H9 (cell line): ENCODE measurements around the gene ITPK1. TPM values are rescaled to one million over a fixed set of nuclear protein-coding genes. Genes with fewer than 3 reads are reported as not detected.

Experiments used
- DNase-seq: peaks from one replicate; pipeline ENCODE4 v3.0.0-alpha.2; 2017
- H2AFZ ChIP-seq: one replicate; pipeline ENCODE4 v1.6.1; 2013; ENCODE audit warnings: mild to moderate bottlenecking, low read length, control low read depth, moderate library complexity
- H2AK5ac ChIP-seq: 2 replicates; pipeline ENCODE4 v1.6.1; 2013; ENCODE audit warnings: low read length, control low read depth, mixed read lengths; ENCODE audit not compliant: insufficient read length
- H2BK120ac ChIP-seq: one replicate; pipeline ENCODE4 v1.6.1; 2013; ENCODE audit warnings: low read depth, mild to moderate bottlenecking, low read length, control low read depth, inconsistent platforms; ENCODE audit not compliant: poor library complexity, severe bottlenecking
- H2BK12ac ChIP-seq: 2 replicates; pipeline ENCODE4 v1.6.1; 2013; ENCODE audit warnings: low read length, control low read depth, mixed read lengths, low read depth; ENCODE audit not compliant: insufficient read length
- H2BK15ac ChIP-seq: 2 replicates; pipeline ENCODE4 v1.6.1; 2013; ENCODE audit warnings: low read depth, low read length, control low read depth
- H2BK20ac ChIP-seq: one replicate; pipeline ENCODE4 v1.6.1; 2013; ENCODE audit warnings: low read depth, mild to moderate bottlenecking, low read length, control low read depth, inconsistent platforms; ENCODE audit not compliant: poor library complexity, severe bottlenecking
- H2BK5ac ChIP-seq: 2 replicates; pipeline ENCODE4 v1.6.1; 2013; ENCODE audit warnings: low read length, control low read depth, mixed read lengths; ENCODE audit not compliant: insufficient read length
- H3K14ac ChIP-seq: 2 replicates; pipeline ENCODE4 v1.6.1; 2013; ENCODE audit warnings: low read length, control low read depth; ENCODE audit not compliant: insufficient read depth
- H3K18ac ChIP-seq: 2 replicates; pipeline ENCODE4 v1.6.1; 2013; ENCODE audit warnings: low read depth, mild to moderate bottlenecking, mixed read lengths, low read length, control low read depth; ENCODE audit not compliant: insufficient read length
- H3K23ac ChIP-seq: 2 replicates; pipeline ENCODE4 v1.6.1; 2013; ENCODE audit warnings: low read length, control low read depth, mixed read lengths, low read depth; ENCODE audit not compliant: insufficient read length
- H3K23me2 ChIP-seq: 2 replicates; pipeline ENCODE4 v1.6.1; 2013; ENCODE audit warnings: low read depth, mild to moderate bottlenecking, mixed read lengths, low read length, control low read depth; ENCODE audit not compliant: insufficient read length, poor library complexity, severe bottlenecking
- H3K27ac ChIP-seq: 2 replicates; pipeline ENCODE4 v1.5.1; 2013; ENCODE audit warnings: low read length, control low read depth, mixed read lengths, low read depth; ENCODE audit not compliant: insufficient read length
- H3K27me3 ChIP-seq: 2 replicates; pipeline ENCODE4 v1.6.1; 2013; ENCODE audit warnings: low read length, control low read depth, inconsistent platforms; ENCODE audit not compliant: insufficient read depth
- H3K4ac ChIP-seq: 2 replicates; pipeline ENCODE4 v1.6.1; 2013; ENCODE audit warnings: low read depth, mild to moderate bottlenecking, control low read depth, inconsistent platforms, low read length, moderate library complexity
- H3K4me1 ChIP-seq: 2 replicates; pipeline ENCODE4 v1.6.1; 2013; ENCODE audit warnings: low read length, control low read depth, inconsistent platforms; ENCODE audit not compliant: insufficient read depth
- H3K4me2 ChIP-seq: 2 replicates; pipeline ENCODE4 v1.6.1; 2013; ENCODE audit warnings: low read length, control low read depth, mixed read lengths; ENCODE audit not compliant: insufficient read length, insufficient read depth
- H3K56ac ChIP-seq: 2 replicates; pipeline ENCODE4 v1.6.1; 2013; ENCODE audit warnings: low read depth, mild to moderate bottlenecking, mixed read lengths, low read length, control low read depth; ENCODE audit not compliant: insufficient read length
- H3K79me1 ChIP-seq: 2 replicates; pipeline ENCODE4 v1.6.1; 2013; ENCODE audit warnings: low read depth, mild to moderate bottlenecking, moderate library complexity, low read length, control low read depth, inconsistent platforms; ENCODE audit not compliant: insufficient read depth, poor library complexity, severe bottlenecking
- H3K79me2 ChIP-seq: 2 replicates; pipeline ENCODE4 v1.6.1; 2013; ENCODE audit warnings: low read length, control low read depth, inconsistent platforms; ENCODE audit not compliant: insufficient read depth
- H3K9ac ChIP-seq: 2 replicates; pipeline ENCODE4 v1.6.1; 2013; ENCODE audit warnings: low read length, control low read depth, mixed read lengths; ENCODE audit not compliant: insufficient read length; ENCODE audit errors: extremely low read depth
- H3K9me3 ChIP-seq: one replicate; pipeline ENCODE4 v1.6.1; 2013; ENCODE audit warnings: low read depth, low read length, inconsistent platforms; ENCODE audit not compliant: control insufficient read depth
- H3T11ph ChIP-seq: one replicate; pipeline ENCODE4 v1.6.1; 2013; ENCODE audit warnings: mild to moderate bottlenecking, low read length, control low read depth, inconsistent platforms
- H4K20me1 ChIP-seq: one replicate; pipeline ENCODE4 v1.6.1; 2013; ENCODE audit not compliant: control insufficient read depth, insufficient read length, insufficient read depth
- H4K5ac ChIP-seq: 2 replicates; pipeline ENCODE4 v1.6.1; 2013; ENCODE audit warnings: low read depth, mild to moderate bottlenecking, mixed read lengths, low read length, control low read depth; ENCODE audit not compliant: insufficient read length
- H4K8ac ChIP-seq: replicated peaks from 2 replicates; pipeline ENCODE4 v1.6.1; 2013; ENCODE audit warnings: low read length, control low read depth, mixed read lengths, low read depth; ENCODE audit not compliant: insufficient read length
- H4K91ac ChIP-seq: 2 replicates; pipeline ENCODE4 v1.6.1; 2013; ENCODE audit warnings: low read depth, mild to moderate bottlenecking, moderate library complexity, mixed read lengths, low read length, control low read depth; ENCODE audit not compliant: insufficient read length
- H3K27ac Mint-ChIP-seq, 3 experiments: 2 replicates in 2 of 3; 3 replicates in 1 of 3; pipeline ENCODE4 v1.8.0; 2020 to 2021; ENCODE audit warnings: mixed read lengths in 3 of 3, mild to moderate bottlenecking in 1 of 3, moderate library complexity in 1 of 3
- H3K27me3 Mint-ChIP-seq: 2 replicates; pipeline ENCODE4 v1.8.0; 2021; ENCODE audit warnings: low read depth, mild to moderate bottlenecking, moderate library complexity, mixed read lengths
- H3K36me3 Mint-ChIP-seq, 3 experiments: 2 replicates in 2 of 3; 3 replicates in 1 of 3; pipeline ENCODE4 v1.8.0; 2020 to 2021; ENCODE audit warnings: low read depth in 3 of 3, mixed read lengths in 3 of 3; ENCODE audit not compliant: insufficient read depth in 1 of 3
- H3K4me1 Mint-ChIP-seq, 2 experiments: 2 replicates each; pipeline ENCODE4 v1.8.0; 2020; ENCODE audit warnings: mixed read lengths in 2 of 2
- H3K4me3 Mint-ChIP-seq, 2 experiments: 2 replicates in 1 of 2; 3 replicates in 1 of 2; pipeline ENCODE4 v1.8.0; 2020 to 2021; ENCODE audit warnings: mild to moderate bottlenecking in 2 of 2, mixed read lengths in 2 of 2, moderate library complexity in 1 of 2
- H3K9me3 Mint-ChIP-seq, 2 experiments: 2 replicates in 1 of 2; 3 replicates in 1 of 2; pipeline ENCODE4 v1.8.0; 2020; ENCODE audit warnings: mild to moderate bottlenecking in 2 of 2, mixed read lengths in 2 of 2, moderate library complexity in 1 of 2
- WGBS: extraction: QIAGEN DNeasy Blood & Tissue Kit; methylation state at CpG from one replicate; pipeline ENCODE4 v1.1.7; 2013; ENCODE audit warnings: missing lambda C conversion rate, low lambda C conversion rate, mixed read lengths; ENCODE audit not compliant: insufficient read length; ENCODE audit errors: extremely low coverage; 5-methylcytosine and 5-hydroxymethylcytosine counted together
- total RNA-seq: library from RNA; stranded (reverse); gene quantifications from 2 replicates; pipeline ENCODE4 v1.2.1, GENCODE V29; 2021
- TF ChIP-seq, protein P1 (sequence below): fragments of 200-600 bp; sonication (generic); conservative IDR thresholded peaks from 3 replicates; pipeline ENCODE4 v1.8.0; 2021; ENCODE audit warnings: antibody characterized with exemption, mild to moderate bottlenecking

ITPK1 gene
- total RNA-seq, 1 experiment from 2014 or later = 92.7 TPM

DNA sequence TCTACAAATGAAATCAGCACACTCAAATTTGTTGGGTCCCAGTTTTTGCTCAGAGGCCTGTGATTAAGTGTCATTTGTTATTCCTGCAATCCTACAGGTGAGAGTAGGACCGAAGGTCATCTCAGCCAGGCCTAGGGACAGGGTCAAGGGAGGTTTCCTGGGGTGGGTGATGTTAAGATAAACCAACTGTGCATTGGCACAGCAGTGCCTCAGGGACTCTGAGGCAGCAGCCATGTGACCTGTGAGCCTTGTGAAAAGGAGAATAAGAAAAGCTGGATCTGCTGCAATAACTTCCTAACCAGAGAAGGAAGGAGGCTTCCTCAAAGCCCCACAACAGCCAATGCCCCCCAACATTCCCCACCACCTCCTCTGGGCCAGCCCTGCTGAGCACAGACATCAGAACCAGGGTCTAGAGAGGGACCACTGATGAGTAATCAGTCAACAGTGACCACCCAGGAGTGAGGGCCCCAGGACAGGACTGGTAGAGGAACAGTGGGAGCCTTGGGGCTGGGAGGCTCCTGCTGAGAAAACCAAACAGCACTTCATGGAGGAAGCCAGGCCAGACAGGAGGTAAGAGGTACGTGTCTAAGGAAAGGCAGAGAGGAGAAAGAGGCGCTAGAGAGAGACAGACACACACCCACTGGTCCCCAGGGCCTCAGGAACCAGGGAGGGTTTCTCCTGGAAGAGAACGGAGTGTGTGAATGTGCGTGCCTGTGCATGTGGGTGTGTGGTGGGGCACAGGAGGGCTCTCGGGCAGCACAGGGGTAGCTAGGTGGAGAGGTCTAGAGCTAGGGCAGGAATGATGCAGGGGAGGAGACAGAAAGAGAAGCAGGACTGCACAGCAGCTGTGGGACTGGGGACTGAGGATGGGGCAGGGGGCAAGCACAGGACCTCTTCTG is 82.4 kb downstream of the ITPK1 start:
- no peak overlapping the region for H2BK15ac ChIP-seq
- H3K27me3 ChIP-seq = no peaks in the 10 kb centered on the region
- peaks cover 6% of the 10 kb centered on the region for H3K79me1 ChIP-seq
- H3K56ac ChIP-seq = no peak overlapping the region
- no peaks in the 10 kb centered on the region for H4K20me1 ChIP-seq
- no CpG with 5 or more reads among the region's 6 CpGs for WGBS
- H3K9me3 Mint-ChIP-seq = no peaks in the 10 kb centered on the region; a peak in 1 of 5 replicates
- no peak overlapping the region for H2BK20ac ChIP-seq
- no peak overlapping the region for H3K18ac ChIP-seq
- no peak overlapping the region for H3K4ac ChIP-seq
- H3K36me3 Mint-ChIP-seq = peaks cover 0 to 4% (median 0%) of the 10 kb centered on the region in 3 experiments; a peak in 2 of 7 replicates
- H4K8ac ChIP-seq = no peak overlapping the region
- no peak overlapping the region for H2BK12ac ChIP-seq
- no peak overlapping the region for H3K4me2 ChIP-seq
- H3K4me1 Mint-ChIP-seq = peaks cover 45 to 54% of the 10 kb centered on the region in 2 experiments
- H3K4me3 Mint-ChIP-seq = no peak overlapping the region
- H3K4me1 ChIP-seq = peaks cover 14% of the 10 kb centered on the region; the same call in 1 of the 2 replicates
- no peak overlapping the region for H2AK5ac ChIP-seq
- H3K27ac ChIP-seq = no peak overlapping the region
- no peak overlapping the region for H3K9ac ChIP-seq
- H4K91ac ChIP-seq = no peak overlapping the region
- peak overlapping the region; percentile 78 for H3K14ac ChIP-seq
- no peaks in the 10 kb centered on the region for H3K9me3 ChIP-seq
- DNase-seq = no peak
- H3K27me3 Mint-ChIP-seq = no peaks in the 10 kb centered on the region
- H3K23ac ChIP-seq = no peak overlapping the region
- no peak overlapping the region for H2BK120ac ChIP-seq
- peak overlapping the region; percentile 48 to 94 (median 59); a peak in 6 of 7 replicates for H3K27ac Mint-ChIP-seq
- no peak overlapping the region for H3T11ph ChIP-seq
- TF ChIP-seq, protein P1, sequence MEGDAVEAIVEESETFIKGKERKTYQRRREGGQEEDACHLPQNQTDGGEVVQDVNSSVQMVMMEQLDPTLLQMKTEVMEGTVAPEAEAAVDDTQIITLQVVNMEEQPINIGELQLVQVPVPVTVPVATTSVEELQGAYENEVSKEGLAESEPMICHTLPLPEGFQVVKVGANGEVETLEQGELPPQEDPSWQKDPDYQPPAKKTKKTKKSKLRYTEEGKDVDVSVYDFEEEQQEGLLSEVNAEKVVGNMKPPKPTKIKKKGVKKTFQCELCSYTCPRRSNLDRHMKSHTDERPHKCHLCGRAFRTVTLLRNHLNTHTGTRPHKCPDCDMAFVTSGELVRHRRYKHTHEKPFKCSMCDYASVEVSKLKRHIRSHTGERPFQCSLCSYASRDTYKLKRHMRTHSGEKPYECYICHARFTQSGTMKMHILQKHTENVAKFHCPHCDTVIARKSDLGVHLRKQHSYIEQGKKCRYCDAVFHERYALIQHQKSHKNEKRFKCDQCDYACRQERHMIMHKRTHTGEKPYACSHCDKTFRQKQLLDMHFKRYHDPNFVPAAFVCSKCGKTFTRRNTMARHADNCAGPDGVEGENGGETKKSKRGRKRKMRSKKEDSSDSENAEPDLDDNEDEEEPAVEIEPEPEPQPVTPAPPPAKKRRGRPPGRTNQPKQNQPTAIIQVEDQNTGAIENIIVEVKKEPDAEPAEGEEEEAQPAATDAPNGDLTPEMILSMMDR = no peak
- H3K23me2 ChIP-seq = no peaks in the 10 kb centered on the region
- H2BK5ac ChIP-seq = no peak overlapping the region
- no peaks in the 10 kb centered on the region; the same call in 1 of the 2 replicates for H3K79me2 ChIP-seq
- H2AFZ ChIP-seq = no peak overlapping the region
- H4K5ac ChIP-seq = no peak overlapping the region
